Endodermal cell (in vitro differentiated cells): ENCODE data around the gene SLK. TPM values are rescaled to one million over a fixed set of nuclear protein-coding genes. Genes with fewer than 3 reads are reported as not detected.
A peak's percentile ranks its signal among the peaks of the same experiment; 100 is the strongest.

Experiments
- DNase-seq: peaks from one replicate; pipeline ENCODE4 v3.0.0-alpha.2; 2017
- H3K27ac ChIP-seq: 2 replicates; pipeline ENCODE4 v1.5.1; 2013; ENCODE audit warnings: mild to moderate bottlenecking, low read depth, low read length, moderate library complexity
- H3K27me3 ChIP-seq: 2 replicates; pipeline ENCODE4 v1.6.1; 2013; ENCODE audit warnings: mild to moderate bottlenecking, low read length, moderate library complexity; ENCODE audit not compliant: insufficient read depth, control insufficient read depth, poor library complexity, severe bottlenecking
- H3K36me3 ChIP-seq: 2 replicates; pipeline ENCODE4 v1.7.0; 2013; ENCODE audit warnings: mild to moderate bottlenecking, low read length, moderate library complexity; ENCODE audit not compliant: control insufficient read depth, insufficient read depth
- H3K4me1 ChIP-seq: one replicate; pipeline ENCODE4 v1.7.0; 2013; ENCODE audit warnings: low read length; ENCODE audit not compliant: control insufficient read depth, insufficient read depth
- H3K4me3 ChIP-seq: 2 replicates; pipeline ENCODE4 v1.5.1; 2013; ENCODE audit warnings: mild to moderate bottlenecking, low read length, moderate library complexity
- H3K9ac ChIP-seq: 2 replicates; pipeline ENCODE4 v1.6.1; 2013; ENCODE audit warnings: mild to moderate bottlenecking, low read length, moderate library complexity; ENCODE audit not compliant: poor library complexity, severe bottlenecking; ENCODE audit errors: extremely low read depth
- H3K9me3 ChIP-seq: 2 replicates; pipeline ENCODE4 v1.6.1; 2013; ENCODE audit warnings: mild to moderate bottlenecking, low read length, moderate library complexity; ENCODE audit not compliant: control insufficient read depth
- H3K27ac Mint-ChIP-seq: 2 replicates; pipeline ENCODE4 v1.8.0; 2020; ENCODE audit warnings: mixed read lengths
- H3K27me3 Mint-ChIP-seq: 2 replicates; pipeline ENCODE4 v1.8.0; 2021; ENCODE audit warnings: mild to moderate bottlenecking, mixed read lengths; ENCODE audit not compliant: insufficient read depth
- H3K36me3 Mint-ChIP-seq: 2 replicates; pipeline ENCODE4 v1.8.0; 2020; ENCODE audit warnings: low read depth, mixed read lengths
- H3K4me1 Mint-ChIP-seq: 2 replicates; pipeline ENCODE4 v1.8.0; 2020; ENCODE audit warnings: mixed read lengths
- H3K4me3 Mint-ChIP-seq: 2 replicates; pipeline ENCODE4 v1.8.0; 2020; ENCODE audit warnings: mild to moderate bottlenecking, moderate library complexity, mixed read lengths
- H3K9me3 Mint-ChIP-seq: 2 replicates; pipeline ENCODE4 v1.8.0; 2020; ENCODE audit warnings: mild to moderate bottlenecking, mixed read lengths
- WGBS, 2 experiments: methylation state at CpG; one replicate each; pipeline versions ENCODE4 v1.1.5 to v1.1.7; 2013; ENCODE audit warnings: missing lambda C conversion rate in 2 of 2, mixed read lengths in 1 of 2; ENCODE audit not compliant: insufficient coverage in 1 of 2, insufficient read length in 1 of 2; 5-methylcytosine and 5-hydroxymethylcytosine counted together
- total RNA-seq, 2 donors: library from RNA; stranded (reverse); fragmentation: NEBNext Ultra II Directional in 1 of 2; extraction: Animal tissue kit (Norgen Biotek cat#: 25700) in 1 of 2; gene quantifications; 2 replicates in 1 of 2; 3 replicates in 1 of 2; pipeline ENCODE4 v1.2.1, GENCODE V29; 2021
- TF ChIP-seq, protein P1 (sequence below): fragments of 200-600 bp; sonication (generic); conservative IDR thresholded peaks from 2 replicates; pipeline ENCODE4 v1.5.0; 2021; ENCODE audit warnings: antibody characterized with exemption, mild to moderate bottlenecking

SLK gene
- total RNA-seq, 2 donors from 2014 or later = 23.4 to 32.9 TPM

DNA sequence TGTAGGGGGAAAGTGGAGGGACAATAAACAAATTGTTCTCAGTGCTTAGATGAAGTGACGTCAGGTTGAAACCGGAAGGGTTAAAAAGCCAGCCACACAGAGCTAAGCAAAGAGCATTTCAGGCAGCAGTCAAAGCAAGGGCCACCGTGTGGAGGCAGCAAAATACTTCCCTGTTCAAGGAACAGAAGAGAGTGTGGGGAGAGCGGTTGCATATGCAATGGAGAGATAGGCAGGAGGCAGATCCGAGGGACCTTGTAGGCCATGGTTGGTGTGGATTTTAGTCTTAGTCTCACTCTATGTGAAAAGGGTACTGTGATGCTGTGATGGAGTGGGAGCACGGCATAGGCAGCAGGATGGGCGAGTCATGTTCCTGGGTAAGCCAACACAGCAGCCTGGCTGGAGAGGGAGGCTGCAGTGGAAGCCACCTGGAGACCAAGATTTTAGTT lies 45.2 kb upstream of the SLK start:
- peak; percentile 75 for DNase-seq
- Histone ChIP-seq H3K4me1 (peaks cover 5% of the 10 kb centered on the region), H3K9me3 (no peaks in the 10 kb centered on the region), H3K27me3 (no peaks in the 10 kb centered on the region), H3K27ac (no peak overlapping the region), H3K36me3 (no peaks in the 10 kb centered on the region), H3K9ac (no peak overlapping the region), H3K4me3 (no peak overlapping the region)
- TF ChIP-seq, protein P1, sequence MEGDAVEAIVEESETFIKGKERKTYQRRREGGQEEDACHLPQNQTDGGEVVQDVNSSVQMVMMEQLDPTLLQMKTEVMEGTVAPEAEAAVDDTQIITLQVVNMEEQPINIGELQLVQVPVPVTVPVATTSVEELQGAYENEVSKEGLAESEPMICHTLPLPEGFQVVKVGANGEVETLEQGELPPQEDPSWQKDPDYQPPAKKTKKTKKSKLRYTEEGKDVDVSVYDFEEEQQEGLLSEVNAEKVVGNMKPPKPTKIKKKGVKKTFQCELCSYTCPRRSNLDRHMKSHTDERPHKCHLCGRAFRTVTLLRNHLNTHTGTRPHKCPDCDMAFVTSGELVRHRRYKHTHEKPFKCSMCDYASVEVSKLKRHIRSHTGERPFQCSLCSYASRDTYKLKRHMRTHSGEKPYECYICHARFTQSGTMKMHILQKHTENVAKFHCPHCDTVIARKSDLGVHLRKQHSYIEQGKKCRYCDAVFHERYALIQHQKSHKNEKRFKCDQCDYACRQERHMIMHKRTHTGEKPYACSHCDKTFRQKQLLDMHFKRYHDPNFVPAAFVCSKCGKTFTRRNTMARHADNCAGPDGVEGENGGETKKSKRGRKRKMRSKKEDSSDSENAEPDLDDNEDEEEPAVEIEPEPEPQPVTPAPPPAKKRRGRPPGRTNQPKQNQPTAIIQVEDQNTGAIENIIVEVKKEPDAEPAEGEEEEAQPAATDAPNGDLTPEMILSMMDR = peak; percentile 50
- Mint-ChIP-seq H3K27ac (no peak overlapping the region), H3K36me3 (no peaks in the 10 kb centered on the region), H3K4me3 (no peak overlapping the region), H3K27me3 (no peaks in the 10 kb centered on the region), H3K9me3 (no peaks in the 10 kb centered on the region), H3K4me1 (peaks cover 7% of the 10 kb centered on the region)
- WGBS, 2 experiments = 51 to 58% methylated on average over 6 to 7 of the region's 7 CpGs

DNA sequence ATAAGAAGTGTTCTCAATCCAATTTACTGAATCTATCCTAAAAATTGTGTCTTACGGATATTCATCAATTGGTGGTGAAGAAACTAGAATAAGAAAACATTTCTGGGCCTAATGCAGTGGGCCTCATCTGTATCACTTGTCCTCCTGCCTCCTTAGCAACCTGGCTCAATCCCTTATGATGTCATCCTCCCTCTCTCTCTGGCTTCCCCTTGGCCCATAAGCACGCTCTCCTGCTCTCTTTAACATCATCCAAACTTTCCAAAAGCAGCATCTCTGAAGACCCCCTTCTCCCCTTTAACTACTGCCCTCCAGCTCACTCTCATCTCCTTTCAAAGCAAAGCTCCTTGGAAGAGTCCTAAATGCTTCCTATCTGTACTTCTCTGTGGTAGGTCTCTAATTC lies 44.3 kb upstream of the SLK start:
- Mint-ChIP-seq H3K4me1 (peaks cover 7% of the 10 kb centered on the region), H3K36me3 (no peaks in the 10 kb centered on the region), H3K4me3 (no peak overlapping the region), H3K27me3 (no peaks in the 10 kb centered on the region), H3K27ac (no peak overlapping the region), H3K9me3 (no peaks in the 10 kb centered on the region)
- H3K4me3 ChIP-seq = no peak overlapping the region
- H3K27me3 ChIP-seq = no peaks in the 10 kb centered on the region
- no peak for DNase-seq
- no peaks in the 10 kb centered on the region for H3K9me3 ChIP-seq
- 91 to 100% methylated on average over 2 of the region's 2 CpGs for WGBS, 2 experiments
- no peaks in the 10 kb centered on the region for H3K36me3 ChIP-seq
- H3K9ac ChIP-seq = no peak overlapping the region
- no peak overlapping the region for H3K27ac ChIP-seq
- H3K4me1 ChIP-seq = peaks cover 5% of the 10 kb centered on the region
- TF ChIP-seq, protein P1 = no peak

DNA sequence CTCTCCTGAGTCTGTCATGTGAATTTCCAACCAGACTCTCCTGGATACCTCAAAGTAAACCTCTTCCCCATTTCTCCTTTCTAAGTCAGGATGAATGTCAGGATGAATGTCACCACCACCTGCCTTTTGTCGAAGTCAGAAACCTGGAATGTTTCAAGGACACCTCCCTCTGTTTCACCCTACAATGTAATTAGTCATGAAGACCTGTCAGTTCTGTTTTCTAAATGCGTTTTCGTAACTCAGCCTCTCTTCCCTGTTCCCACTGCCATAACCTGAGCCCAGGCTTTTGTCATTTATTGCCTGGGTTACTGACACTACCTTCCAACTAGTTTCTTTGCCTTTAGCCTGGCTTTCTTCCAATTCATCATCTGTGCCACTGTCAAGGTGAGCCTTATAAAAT lies 43.4 kb upstream of the SLK start:
- DNase-seq = no peak
- H3K36me3 ChIP-seq = no peaks in the 10 kb centered on the region
- no peak overlapping the region for H3K27ac ChIP-seq
- H3K27ac Mint-ChIP-seq = no peak overlapping the region
- H3K9ac ChIP-seq = no peak overlapping the region
- H3K9me3 Mint-ChIP-seq = no peaks in the 10 kb centered on the region
- H3K4me1 Mint-ChIP-seq = peaks cover 9% of the 10 kb centered on the region
- no peaks in the 10 kb centered on the region for H3K9me3 ChIP-seq
- no peak overlapping the region for H3K4me3 Mint-ChIP-seq
- H3K4me3 ChIP-seq = no peak overlapping the region
- no peaks in the 10 kb centered on the region for H3K27me3 Mint-ChIP-seq
- H3K27me3 ChIP-seq = no peaks in the 10 kb centered on the region
- peaks cover 5% of the 10 kb centered on the region for H3K4me1 ChIP-seq
- TF ChIP-seq, protein P1 = no peak
- H3K36me3 Mint-ChIP-seq = no peaks in the 10 kb centered on the region
- 87 to 92% methylated on average over 2 of the region's 3 CpGs for WGBS, 2 experiments
